ENCODE measurements around the gene DDI2.
A peak's percentile ranks its signal among the peaks of the same experiment; 100 is the strongest.

Gene DDI2

DNA sequence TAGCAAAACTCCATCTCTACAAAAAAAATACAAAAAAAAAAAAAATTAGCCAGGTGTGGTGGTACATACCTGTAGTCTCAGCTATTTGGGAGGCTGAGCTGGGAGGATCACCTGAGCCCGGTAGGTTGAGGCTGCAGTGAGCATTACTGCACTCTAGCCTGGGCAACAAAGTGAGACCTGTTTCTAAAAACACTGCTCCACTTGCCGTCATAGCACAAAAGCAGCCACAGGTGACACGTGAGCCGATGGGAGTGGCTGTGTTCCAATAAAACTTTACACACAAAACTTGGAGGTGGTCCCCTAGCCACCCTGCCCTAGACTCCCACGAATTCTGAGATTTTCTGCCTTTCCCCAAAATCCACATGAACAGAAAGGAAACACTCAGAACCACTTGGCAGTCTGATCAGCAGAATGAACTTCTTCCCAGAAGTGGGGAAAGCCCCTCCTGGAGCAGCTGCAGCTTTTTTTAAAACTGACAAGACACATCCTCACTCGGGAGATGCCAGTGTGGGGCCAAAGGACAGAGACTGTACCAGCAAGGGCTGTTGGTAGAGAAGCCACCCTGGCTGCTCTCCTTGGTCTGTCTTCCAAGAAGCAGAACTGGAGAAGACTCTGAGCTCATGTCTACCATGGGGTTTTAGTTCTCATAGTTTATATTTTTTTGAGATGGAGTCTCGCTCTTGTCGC is 90.1 kb downstream of the DDI2 start:
- DNase-seq (ENCODE audit: low read depth, low spot score): no peak
- in situ Hi-C loops (cut with HindIII; ENCODE audit: low sequenced_read_pairs): no loop called here
- H3K4me3 ChIP-seq (ENCODE audit: low read depth, low read length): no peak overlapping the region
- TF ChIP-seq, protein P1, sequence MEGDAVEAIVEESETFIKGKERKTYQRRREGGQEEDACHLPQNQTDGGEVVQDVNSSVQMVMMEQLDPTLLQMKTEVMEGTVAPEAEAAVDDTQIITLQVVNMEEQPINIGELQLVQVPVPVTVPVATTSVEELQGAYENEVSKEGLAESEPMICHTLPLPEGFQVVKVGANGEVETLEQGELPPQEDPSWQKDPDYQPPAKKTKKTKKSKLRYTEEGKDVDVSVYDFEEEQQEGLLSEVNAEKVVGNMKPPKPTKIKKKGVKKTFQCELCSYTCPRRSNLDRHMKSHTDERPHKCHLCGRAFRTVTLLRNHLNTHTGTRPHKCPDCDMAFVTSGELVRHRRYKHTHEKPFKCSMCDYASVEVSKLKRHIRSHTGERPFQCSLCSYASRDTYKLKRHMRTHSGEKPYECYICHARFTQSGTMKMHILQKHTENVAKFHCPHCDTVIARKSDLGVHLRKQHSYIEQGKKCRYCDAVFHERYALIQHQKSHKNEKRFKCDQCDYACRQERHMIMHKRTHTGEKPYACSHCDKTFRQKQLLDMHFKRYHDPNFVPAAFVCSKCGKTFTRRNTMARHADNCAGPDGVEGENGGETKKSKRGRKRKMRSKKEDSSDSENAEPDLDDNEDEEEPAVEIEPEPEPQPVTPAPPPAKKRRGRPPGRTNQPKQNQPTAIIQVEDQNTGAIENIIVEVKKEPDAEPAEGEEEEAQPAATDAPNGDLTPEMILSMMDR (IDR thresholded peaks at IDR 0.05; ENCODE audit: low read depth, low read length): no peak

DNA sequence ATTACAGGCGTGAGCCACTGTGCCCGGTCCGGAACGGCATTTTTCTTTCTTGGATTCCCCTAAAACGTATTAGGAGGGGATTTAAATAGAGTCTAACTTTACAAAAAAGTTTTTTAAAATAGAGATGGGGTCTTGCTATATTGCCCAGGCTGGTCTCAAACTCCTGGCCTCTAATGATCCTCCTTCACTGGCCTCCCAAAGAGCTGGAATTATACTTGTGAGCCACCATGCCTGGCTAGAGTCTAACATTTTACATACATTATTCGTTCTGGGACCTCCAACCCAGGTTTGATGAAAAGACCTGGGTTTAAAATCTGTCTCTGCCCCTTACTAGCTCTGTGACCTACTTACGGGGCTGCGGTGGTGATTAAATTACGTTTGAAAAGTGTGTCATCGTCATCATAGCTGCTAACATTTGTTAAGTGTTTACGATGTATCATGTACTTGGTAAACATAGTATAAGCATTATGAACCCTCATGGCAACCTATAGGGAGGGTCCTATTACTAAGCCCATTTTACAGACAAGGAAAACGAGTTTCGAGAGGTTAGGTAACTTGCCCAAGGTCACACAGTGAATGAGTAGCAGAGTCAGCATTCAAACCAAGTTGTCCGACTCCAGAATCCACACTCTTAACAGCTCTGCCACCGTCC is 91.4 kb downstream of the DDI2 start:
- in situ Hi-C loops (cut with HindIII; ENCODE audit: low sequenced_read_pairs): no loop called here
- no peak for DNase-seq (ENCODE audit: low read depth, low spot score)
- TF ChIP-seq, protein P1 (IDR thresholded peaks at IDR 0.05; ENCODE audit: low read depth, low read length): no peak
- no peak overlapping the region for H3K4me3 ChIP-seq (ENCODE audit: low read depth, low read length)

DNA sequence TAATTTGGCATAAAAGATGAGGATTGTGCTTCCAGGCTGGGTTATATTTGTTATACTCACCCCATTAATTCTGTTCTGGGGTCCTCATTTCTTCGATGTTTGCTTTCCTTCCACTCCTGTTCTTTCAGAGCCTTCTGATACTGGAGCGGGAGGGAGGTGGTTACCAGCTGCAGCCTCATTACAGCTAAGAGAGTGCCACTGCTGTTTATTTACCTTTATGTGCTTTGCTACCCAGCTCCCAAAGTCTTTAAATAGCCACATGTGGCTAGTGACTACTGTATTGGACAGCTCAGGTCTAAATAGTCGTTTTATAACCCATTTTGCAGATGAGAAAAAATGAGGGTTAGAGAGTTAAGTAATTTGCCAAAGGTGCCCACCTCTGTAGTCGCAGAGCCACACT is 92.0 kb downstream of the DDI2 start:
- no peak overlapping the region for H3K4me3 ChIP-seq (ENCODE audit: low read depth, low read length)
- TF ChIP-seq, protein P1 (IDR thresholded peaks at IDR 0.05; ENCODE audit: low read depth, low read length): no peak
- in situ Hi-C loops (cut with HindIII; ENCODE audit: low sequenced_read_pairs): no loop called here
- no peak for DNase-seq (ENCODE audit: low read depth, low spot score)

DNA sequence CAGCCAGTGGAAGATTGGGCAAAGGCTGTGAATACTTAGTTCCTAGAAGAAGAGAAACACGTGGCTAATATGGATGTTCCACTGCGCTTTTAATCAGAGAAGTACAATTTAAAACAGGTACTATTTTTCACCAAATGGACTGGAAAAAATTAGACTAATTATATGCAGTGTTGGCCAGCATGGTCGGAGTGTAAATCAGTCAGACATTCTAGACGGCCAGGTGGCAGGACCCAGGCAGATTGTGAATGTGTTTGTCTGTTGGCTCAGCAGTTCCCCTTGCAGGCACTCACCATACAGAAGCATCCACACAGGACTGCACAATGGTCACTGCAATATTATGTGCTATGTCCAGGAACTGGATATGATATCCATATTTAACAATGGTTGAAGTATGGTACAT is 94.9 kb downstream of the DDI2 start:
- DNase-seq (ENCODE audit: low read depth, low spot score): no peak

DNA sequence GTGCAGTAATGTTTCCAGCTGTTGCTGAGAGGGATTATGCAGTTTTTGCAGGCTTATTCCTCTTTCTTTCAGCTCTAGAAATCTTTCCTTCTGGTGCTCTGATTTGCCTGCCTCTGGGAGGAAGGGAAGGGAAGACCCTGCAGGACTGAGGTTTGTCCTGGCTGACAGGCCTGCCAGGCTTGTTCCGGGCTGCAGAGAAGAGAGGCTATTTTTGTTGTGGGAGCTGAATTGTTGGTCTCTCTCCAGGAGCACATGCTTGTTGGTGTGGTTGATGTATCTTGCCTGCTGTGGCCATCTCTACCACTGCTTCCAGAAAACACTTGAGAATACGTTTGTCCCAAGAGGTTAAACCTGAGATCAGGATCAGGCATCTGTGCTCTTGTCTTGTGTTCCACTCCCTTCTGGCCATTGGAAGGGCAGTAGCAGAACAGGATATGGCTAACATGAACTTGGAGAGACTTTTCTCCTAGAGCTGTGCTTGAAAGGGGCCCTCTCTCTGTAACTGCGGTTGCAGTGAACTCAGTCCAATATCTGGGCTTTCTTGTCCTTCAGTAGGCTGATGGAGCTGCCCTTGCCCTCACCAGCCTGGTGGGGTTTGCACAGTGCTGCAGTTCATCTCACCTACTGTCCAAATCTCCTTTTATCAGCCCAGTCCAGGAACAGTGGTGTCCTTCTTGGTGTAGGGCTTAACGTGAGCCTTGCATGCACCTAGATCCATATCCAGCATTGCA is 97.3 kb downstream of the DDI2 start:
- peak; percentile 60 for DNase-seq (ENCODE audit: low read depth, low spot score)
- in situ Hi-C loops (cut with HindIII; ENCODE audit: low sequenced_read_pairs): no loop called here
- TF ChIP-seq, protein P1 (IDR thresholded peaks at IDR 0.05; ENCODE audit: low read depth, low read length): no peak
- H3K4me3 ChIP-seq (ENCODE audit: low read depth, low read length): no peak overlapping the region

More for the DNA sequence above, 94.9 kb downstream of the DDI2 start:
- in situ Hi-C loops (cut with HindIII; ENCODE audit: low sequenced_read_pairs): no loop called here
- TF ChIP-seq, protein P1 (IDR thresholded peaks at IDR 0.05; ENCODE audit: low read depth, low read length): no peak
- H3K4me3 ChIP-seq (ENCODE audit: low read depth, low read length): no peak overlapping the region

DNA sequence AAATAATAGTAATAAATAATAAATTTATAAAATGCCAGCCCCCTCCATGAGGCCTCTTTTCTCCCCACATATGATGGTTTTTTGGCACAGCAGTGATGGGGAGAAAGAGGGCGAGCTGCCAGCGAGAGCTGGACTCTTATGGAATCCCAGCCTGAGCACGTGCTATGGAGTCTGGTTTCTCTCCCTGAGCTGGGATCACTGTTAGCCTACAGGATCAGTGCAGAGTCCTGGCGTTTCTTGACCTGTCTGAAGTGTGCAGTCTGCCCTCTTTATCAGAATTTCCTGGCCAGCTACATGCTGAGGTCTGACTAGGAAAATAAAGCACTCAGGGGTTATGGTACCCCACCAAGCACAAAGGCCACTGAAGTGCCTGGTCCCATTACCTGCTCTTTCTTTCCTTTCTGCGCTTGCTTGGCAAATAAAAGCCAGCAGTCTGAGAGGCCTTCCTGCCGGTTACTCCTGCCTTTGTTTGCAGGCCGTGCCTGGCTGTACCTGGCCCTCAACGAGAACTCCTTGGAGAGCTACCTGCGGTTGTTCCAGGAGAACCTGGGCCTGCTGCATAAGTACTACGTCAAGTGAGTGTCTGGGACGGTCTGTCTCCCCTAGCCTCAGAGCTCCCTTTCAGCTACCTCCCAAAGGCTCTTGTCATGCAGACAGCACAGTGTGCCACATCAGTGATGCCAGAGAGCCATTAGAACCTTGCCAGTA is 100.3 kb downstream of the DDI2 start:
- H3K4me3 ChIP-seq (ENCODE audit: low read depth, low read length): no peak overlapping the region
- no peak for DNase-seq (ENCODE audit: low read depth, low spot score)
- TF ChIP-seq, protein P1 (IDR thresholded peaks at IDR 0.05; ENCODE audit: low read depth, low read length): no peak
- in situ Hi-C loops (cut with HindIII; ENCODE audit: low sequenced_read_pairs): no loop called here
